DMS153 (cell line): Measurements from ENCODE around the gene STYXL1.

Experiments
- DNase-seq: peaks from one replicate; lab custom pipeline; 2025; lab: John Stamatoyannopoulos, UW

STYXL1 gene

DNA sequence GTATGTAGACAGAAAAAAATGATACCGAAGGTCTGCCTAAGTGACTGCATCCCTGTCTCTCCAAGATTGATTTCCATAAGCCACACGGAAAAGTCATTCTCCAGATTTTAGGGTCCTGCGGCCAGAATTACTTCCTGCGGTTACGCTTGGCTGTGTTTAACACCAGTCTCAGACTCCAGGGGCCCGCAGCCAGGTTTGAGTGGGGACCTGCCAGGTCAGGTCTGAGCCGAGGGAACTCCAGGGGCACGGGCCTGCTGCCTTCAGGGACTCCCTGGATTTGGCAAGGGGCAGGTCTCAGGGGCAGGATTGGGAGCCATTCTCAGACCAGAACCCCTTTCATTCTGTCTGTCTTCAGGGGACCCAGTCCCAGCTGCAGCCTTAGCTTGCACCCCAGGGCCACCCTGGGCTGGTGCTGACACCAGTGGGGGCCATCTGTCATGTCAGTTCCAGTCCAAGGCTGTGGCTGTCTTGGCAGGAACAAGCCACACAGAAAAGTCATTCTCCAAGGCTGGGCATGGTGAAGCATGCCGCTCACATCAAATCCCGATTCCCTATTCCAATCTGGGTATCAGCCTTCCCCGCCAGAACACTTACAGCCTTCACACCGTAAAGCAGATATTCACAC, 92.4 kb downstream of the STYXL1 start:
- no peak for DNase-seq

DNA sequence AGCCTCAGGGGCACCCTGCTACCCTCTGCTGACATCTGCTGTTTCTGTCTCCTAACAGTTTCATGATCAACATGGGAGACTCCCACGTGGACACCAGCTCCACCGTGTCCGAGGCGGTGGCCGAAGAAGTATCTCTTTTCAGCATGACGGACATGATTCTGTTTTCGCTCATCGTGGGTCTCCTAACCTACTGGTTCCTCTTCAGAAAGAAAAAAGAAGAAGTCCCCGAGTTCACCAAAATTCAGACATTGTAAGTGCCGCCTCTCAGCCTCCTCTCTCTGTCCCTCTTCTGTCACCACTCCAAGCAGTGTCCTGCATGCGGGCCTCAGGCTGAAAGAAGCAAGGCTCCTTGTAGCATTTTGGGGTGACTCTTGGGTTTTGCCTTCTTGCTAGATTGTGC, 93.9 kb downstream of the STYXL1 start:
- DNase-seq: no peak

DNA sequence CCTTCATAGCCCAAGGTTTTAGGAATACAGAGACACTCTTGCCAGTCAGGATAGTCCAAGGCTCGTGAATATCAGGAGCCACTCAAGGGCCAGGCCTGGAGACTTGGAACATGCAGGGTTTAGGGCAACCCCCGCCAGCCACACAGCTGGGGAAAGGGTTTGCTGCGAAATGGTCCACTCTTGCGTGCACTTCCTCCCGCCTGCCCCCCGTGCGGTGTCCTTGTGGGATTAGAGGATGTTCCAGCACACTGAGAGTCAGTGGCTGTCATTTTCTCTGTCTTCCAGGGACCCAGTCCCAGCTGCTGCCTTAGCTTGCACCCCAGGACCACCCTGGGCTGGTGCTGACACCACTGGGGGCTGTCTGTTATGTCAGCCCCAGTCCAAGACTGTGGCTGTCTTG, 94.4 kb downstream of the STYXL1 start:
- no peak for DNase-seq

DNA sequence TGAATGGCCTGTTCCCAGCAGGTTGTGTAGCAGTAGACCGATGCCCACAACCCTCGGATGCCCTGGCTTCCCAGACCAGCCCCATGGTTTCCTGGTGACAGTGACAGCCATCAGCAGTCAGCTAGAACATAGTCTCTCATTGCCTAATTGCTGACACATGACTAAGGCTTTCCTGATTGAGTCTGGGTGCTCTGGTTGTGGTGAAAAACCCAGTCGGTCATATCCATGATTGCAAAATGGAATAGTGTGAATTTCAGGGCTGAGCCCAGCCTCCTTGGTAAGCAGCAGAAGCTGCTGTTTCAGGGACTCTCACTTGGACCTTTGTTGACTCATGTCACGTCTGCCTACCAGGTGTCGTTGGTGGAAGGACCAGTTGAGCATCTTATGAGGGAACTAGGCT, 96.3 kb downstream of the STYXL1 start:
- DNase-seq: no peak

DNA sequence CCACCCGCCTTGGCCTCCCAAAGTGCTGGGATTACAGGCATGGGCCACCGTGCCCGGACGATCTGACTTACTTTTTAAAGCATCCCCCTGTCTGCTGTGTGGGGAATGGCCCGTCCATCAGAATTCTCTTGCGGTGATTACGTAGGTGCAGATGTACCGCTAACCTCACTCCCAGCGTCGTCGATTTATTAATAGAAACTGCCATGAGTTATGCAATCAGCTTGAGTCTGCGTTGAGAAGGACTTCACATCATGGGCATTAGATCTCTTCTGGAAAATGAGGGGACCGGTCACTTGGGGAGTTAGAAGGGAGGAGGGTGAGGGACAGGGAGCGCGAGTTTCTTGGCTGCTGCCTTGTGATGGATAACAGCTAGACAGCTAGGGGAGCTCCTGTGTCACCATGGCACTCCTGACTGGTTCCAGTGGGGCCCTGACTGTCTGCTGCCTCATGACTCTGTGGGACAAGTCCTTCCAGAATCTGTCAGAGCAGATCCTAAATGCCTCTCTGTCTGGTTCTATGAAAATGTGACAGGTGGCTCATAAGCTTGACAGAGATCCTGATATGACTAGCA, 97.6 kb downstream of the STYXL1 start:
- no peak for DNase-seq

GRCh38 chr7:75948179-75948578, 99.6 kb downstream of the STYXL1 start:
- DNase-seq: no peak
